ENCODE data around the gene FAIM2.

Gene FAIM2

GRCh38 chr12:49903700-49904423 is at the start of gene FAIM2:
Gene FAIM2, minus strand, starts transcription at chr12:49903900. Its CDS starts 108 bp downstream, at chr12:49903792.
- DNase-seq, result peak; percentile 2

GRCh38 chr12:49953151-49953550 is 49.5 kb upstream of the FAIM2 start:
- DNase-seq, result no peak

GRCh38 chr12:49952391-49953055 is 48.8 kb upstream of the FAIM2 start:
- no peak for DNase-seq

GRCh38 chr12:49951411-49952240 is 47.9 kb upstream of the FAIM2 start:
- DNase-seq, result no peak

GRCh38 chr12:49950273-49951251 is 46.9 kb upstream of the FAIM2 start, which contains the start of gene AQP2:
Gene AQP2, plus strand, starts transcription at chr12:49950737. Its CDS starts 94 bp downstream, at chr12:49950831.
- DNase-seq, result no peak

GRCh38 chr12:49949866-49950265 is 46.2 kb upstream of the FAIM2 start:
- DNase-seq, result no peak

- no peak for DNase-seq
Measured at GRCh38 chr12:49948866-49949845, 45.5 kb upstream of the FAIM2 start.

- DNase-seq, result no peak
Measured at GRCh38 chr12:49947593-49948226, 44.0 kb upstream of the FAIM2 start.

- DNase-seq, result no peak
Measured at GRCh38 chr12:49946497-49946896, 42.8 kb upstream of the FAIM2 start.

GRCh38 chr12:49946086-49946485 is 42.4 kb upstream of the FAIM2 start:
- DNase-seq, result no peak

- DNase-seq, result no peak
Measured at GRCh38 chr12:49945394-49946080, 41.8 kb upstream of the FAIM2 start.

GRCh38 chr12:49944718-49945117 is 41.0 kb upstream of the FAIM2 start:
- DNase-seq, result no peak

- no peak for DNase-seq
Measured at GRCh38 chr12:49944046-49944445, 40.3 kb upstream of the FAIM2 start.

GRCh38 chr12:49943625-49943960 is 39.9 kb upstream of the FAIM2 start:
- no peak for DNase-seq

GRCh38 chr12:49942921-49943624 is 39.4 kb upstream of the FAIM2 start:
- no peak for DNase-seq

- no peak for DNase-seq
Measured at GRCh38 chr12:49942512-49942893, 38.8 kb upstream of the FAIM2 start.

- no peak for DNase-seq
Measured at GRCh38 chr12:49941556-49942511, 38.1 kb upstream of the FAIM2 start.

- DNase-seq, result no peak
Measured at GRCh38 chr12:49939707-49940106, 36.0 kb upstream of the FAIM2 start.

Measured in NCI-H524 treated with DMSO at 0.1 percent for 48 hours (cell line).